H1 (cell line): ENCODE data around the gene TUBGCP4.

Source experiments
- CBX5 ChIP-seq: fragments of 300-800, 300-1000 bp; sonication (generic); IDR thresholded peaks from 2 replicates; pipeline ENCODE4 v1.7.1; 2016; ENCODE audit warnings: antibody characterized with exemption, low read length, low read depth
- CHD2 ChIP-seq: IDR thresholded peaks from 2 replicates; pipeline ENCODE4 v1.6.1; 2012; ENCODE audit warnings: low read length, improper control_type of control experiment
- CTCF ChIP-seq, 3 experiments: IDR thresholded peaks; 1 replicate in 2 of 3; 2 replicates in 1 of 3; pipeline versions ENCODE4 v1.5.1 to v1.6.1; 2011; ENCODE audit warnings: low read length in 3 of 3, mild to moderate bottlenecking in 3 of 3, inconsistent platforms in 2 of 3, low read depth in 1 of 3, moderate library complexity in 1 of 3; ENCODE audit not compliant: insufficient read depth in 1 of 3; ENCODE audit errors: control extremely low read depth in 1 of 3
- EZH2 ChIP-seq: fragments of 200-600 bp; sonication (generic); IDR thresholded peaks from 2 replicates; pipeline ENCODE4 v1.7.1; 2012; ENCODE audit warnings: low read depth, mild to moderate bottlenecking, moderate library complexity, low read length, inconsistent platforms; ENCODE audit not compliant: severe bottlenecking
- GTF2F1 ChIP-seq: IDR thresholded peaks from 2 replicates; pipeline ENCODE4 v1.6.1; 2012; ENCODE audit warnings: low read depth, low read length, improper control_type of control experiment, borderline replicate concordance
- HDAC2 ChIP-seq, 2 experiments: fragments of 300-600 bp in 1 of 2; sonication (generic) in 1 of 2; IDR thresholded peaks; 2 replicates each; pipeline ENCODE4 v1.6.1; 2011 to 2012; ENCODE audit warnings: low read depth in 2 of 2, low read length in 2 of 2, mild to moderate bottlenecking in 2 of 2, moderate library complexity in 2 of 2, borderline replicate concordance in 1 of 2, inconsistent platforms in 1 of 2
- MAFK ChIP-seq: IDR thresholded peaks from 2 replicates; pipeline ENCODE4 v1.6.1; 2012; ENCODE audit warnings: low read depth, mild to moderate bottlenecking, improper control_type of control experiment, low read length
- NANOG ChIP-seq: IDR thresholded peaks from 2 replicates; pipeline ENCODE4 v1.6.1; 2011; ENCODE audit warnings: low read length, low read depth, mild to moderate bottlenecking, inconsistent platforms; ENCODE audit not compliant: insufficient read depth, poor library complexity, severe bottlenecking
- RNF2 ChIP-seq: fragments of 200-900, 300-1000 bp; sonication (generic); IDR thresholded peaks from 2 replicates; pipeline ENCODE4 v1.7.1; 2016; ENCODE audit warnings: borderline replicate concordance, low read depth, mild to moderate bottlenecking, antibody characterized with exemption, low read length; ENCODE audit not compliant: poor library complexity, severe bottlenecking; ENCODE audit errors: missing control alignments
- RXRA ChIP-seq: IDR thresholded peaks from 2 replicates; pipeline ENCODE4 v1.6.1; 2011; ENCODE audit warnings: low read depth, mild to moderate bottlenecking, low read length, moderate library complexity; ENCODE audit not compliant: insufficient read depth

- TF ChIP-seq CTCF (IDR thresholded peaks at IDR 0.05; ENCODE audit: control extremely low read depth in 1 of 3, insufficient read depth in 1 of 3, low read depth in 1 of 3, low read length in 3 of 3) (no peak), HDAC2 (IDR thresholded peaks at IDR 0.05; ENCODE audit: borderline replicate concordance in 1 of 2, low read depth in 2 of 2, low read length in 2 of 2) (no peak), MAFK (no peak), NANOG (no peak), CBX5 (no peak), CHD2 (no peak), GTF2F1 (no peak), RNF2 (no peak), EZH2 (no peak), RXRA (no peak)
Observed at GRCh38 chr15:43325039-43325684, 45.7 kb upstream of the TUBGCP4 start.
